ENCODE data around the gene ZSCAN10. TPM values are rescaled to one million over a fixed set of nuclear protein-coding genes. Genes with fewer than 3 reads are reported as not detected.
A peak's percentile ranks its signal among the peaks of the same experiment; 100 is the strongest.

The ZSCAN10 gene
- total RNA-seq, 1 donor from 2014 or later = not detected

DNA sequence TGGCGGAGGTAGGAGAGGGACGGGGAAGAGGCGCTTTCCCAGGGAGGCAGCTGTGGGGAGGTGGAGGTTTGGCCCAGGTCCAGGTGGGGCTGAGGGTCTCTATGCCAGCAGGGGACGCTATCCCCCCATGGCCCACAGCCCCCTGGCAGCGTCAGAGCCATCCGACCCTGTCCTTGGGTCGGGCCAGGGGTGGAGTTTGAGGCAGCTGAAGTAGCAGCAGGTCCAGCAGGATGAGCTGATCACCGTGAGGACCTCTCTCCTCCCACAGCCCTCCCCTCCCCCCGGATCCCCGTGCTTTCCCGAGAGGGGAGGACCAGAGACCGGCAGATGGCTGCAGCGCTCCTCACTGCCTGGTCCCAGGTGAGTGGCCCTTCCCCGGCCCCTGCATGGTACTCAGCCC is 16.5 kb upstream of the ZSCAN10 start:
- TF ChIP-seq CTCF (IDR thresholded peaks at IDR 0.05; ENCODE audit: insufficient read depth, low read length, poor library complexity, severe bottlenecking) = no peak
- DNase-seq (ENCODE audit: low read depth) = no peak
- Histone ChIP-seq H3K36me3 (ENCODE audit: control insufficient read depth, insufficient read depth, low read length) (peaks cover 2% of the 10 kb centered on the region), H3K4me3 (ENCODE audit: low read depth, low read length) (no peak overlapping the region), H3K27me3 (ENCODE audit: control insufficient read depth, insufficient read depth, low read length) (no peaks in the 10 kb centered on the region)

DNA sequence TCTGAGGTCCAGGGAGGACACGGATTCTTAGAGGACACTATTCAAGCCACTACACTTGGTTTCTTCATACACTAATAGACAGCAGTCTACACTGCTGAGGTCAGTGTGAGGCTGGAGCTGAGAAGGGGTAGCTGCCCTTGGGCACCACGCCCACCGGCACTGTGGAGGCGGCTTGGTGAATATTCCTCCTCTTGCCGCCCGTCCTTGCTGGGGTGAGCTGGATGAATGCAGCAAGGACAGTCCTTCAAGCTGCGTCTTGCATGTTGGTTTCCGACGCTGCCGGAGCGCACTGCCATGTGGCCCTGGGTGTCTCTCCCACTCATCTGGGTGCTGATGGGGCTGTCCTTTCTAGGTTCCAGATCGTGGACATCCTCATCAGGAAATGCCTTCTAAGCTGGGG is 15.9 kb upstream of the ZSCAN10 start:
- TF ChIP-seq CTCF (IDR thresholded peaks at IDR 0.05; ENCODE audit: insufficient read depth, low read length, poor library complexity, severe bottlenecking) = no peak
- no peak for DNase-seq (ENCODE audit: low read depth)
- H3K36me3 ChIP-seq (ENCODE audit: control insufficient read depth, insufficient read depth, low read length) = peaks cover 2% of the 10 kb centered on the region
- H3K27me3 ChIP-seq (ENCODE audit: control insufficient read depth, insufficient read depth, low read length) = no peaks in the 10 kb centered on the region
- no peak overlapping the region for H3K4me3 ChIP-seq (ENCODE audit: low read depth, low read length)

DNA sequence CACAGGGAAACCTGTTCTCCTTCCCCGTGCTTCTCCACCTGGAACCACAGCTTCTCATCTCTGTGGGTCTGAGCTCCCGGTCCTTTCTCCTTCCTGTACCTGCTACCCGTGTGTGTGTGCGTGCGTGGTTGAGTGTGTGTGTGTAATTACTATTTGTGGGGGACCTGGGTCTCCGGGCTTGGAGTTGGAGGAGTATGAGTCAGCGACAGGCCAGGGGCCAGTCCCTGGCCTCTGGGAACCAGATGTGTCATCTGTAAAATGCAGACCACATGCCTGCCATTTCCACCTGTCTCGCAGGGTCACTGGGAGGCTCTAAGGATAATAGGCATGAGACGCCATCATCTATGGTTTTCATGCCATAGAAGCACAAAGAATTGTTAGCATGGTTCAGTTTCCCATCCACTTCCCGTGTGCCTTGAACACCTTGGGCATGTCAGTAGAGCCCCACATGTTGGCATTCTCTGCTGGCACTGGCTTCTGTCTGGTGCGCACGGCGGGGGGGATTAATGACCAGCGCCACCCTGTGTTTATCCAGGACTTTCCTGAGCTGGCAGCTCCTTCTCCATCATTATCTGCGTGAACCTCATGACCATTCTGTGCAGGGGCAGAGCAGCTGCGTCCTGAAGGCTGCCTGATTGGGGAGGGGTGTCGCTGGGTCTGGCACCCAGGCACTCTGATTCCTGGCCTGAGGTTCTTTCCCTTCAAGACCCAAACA is 14.8 kb upstream of the ZSCAN10 start:
- Histone ChIP-seq H3K4me3 (ENCODE audit: low read depth, low read length) (peak overlapping the region; percentile 86), H3K27me3 (ENCODE audit: control insufficient read depth, insufficient read depth, low read length) (no peaks in the 10 kb centered on the region), H3K36me3 (ENCODE audit: control insufficient read depth, insufficient read depth, low read length) (peaks cover 2% of the 10 kb centered on the region)
- no peak for TF ChIP-seq CTCF (IDR thresholded peaks at IDR 0.05; ENCODE audit: insufficient read depth, low read length, poor library complexity, severe bottlenecking)
- DNase-seq (ENCODE audit: low read depth) = no peak

- peaks cover under 1% of the 10 kb centered on the region for H3K36me3 ChIP-seq (ENCODE audit: control insufficient read depth, insufficient read depth, low read length)
- DNase-seq (ENCODE audit: low read depth) = no peak
- no peak for TF ChIP-seq CTCF (IDR thresholded peaks at IDR 0.05; ENCODE audit: insufficient read depth, low read length, poor library complexity, severe bottlenecking)
- H3K4me3 ChIP-seq (ENCODE audit: low read depth, low read length) = peak overlapping the region; percentile 86
- H3K27me3 ChIP-seq (ENCODE audit: control insufficient read depth, insufficient read depth, low read length) = no peaks in the 10 kb centered on the region
Measured at GRCh38 chr16:3112881-3113574, 13.9 kb upstream of the ZSCAN10 start.

DNA sequence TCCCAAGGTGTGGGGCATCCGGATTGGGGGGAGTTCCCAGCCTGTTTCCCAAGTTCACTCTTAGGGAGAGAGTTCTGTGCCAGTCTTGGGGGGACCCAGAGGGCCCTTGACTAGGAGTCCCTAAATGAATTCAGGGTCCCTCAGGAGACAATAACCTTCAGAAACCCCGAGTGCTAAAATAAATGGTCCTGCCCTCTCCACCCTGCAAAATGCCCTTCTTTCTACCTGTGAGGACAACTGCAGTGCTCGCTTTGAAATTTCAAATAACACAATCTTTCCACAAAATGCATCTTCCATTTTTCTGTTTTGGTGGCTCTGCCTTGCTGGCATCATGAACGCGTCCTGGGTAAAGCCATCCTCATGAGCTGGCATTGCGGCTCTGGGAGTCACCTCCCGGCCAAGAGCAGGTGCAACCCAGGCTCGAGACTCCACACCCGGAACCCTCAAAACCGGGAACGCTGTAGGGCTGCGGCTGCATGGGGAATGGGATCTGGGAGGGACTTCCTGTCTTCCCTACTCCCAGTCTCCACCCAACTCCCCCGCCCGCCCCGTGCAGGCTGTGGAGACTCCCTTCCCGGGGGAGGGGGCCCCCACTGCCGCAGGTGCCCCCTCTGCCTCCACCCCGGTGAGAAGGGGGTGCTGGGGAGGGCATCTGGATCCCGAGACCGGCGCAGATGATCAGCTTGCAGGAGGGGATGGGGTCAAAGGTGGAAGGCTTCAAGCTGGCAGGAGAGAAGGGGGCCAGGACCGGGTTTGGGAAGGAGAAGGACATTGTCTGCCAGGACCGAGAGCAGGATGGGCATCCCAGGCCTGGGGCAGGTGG is 13.2 kb upstream of the ZSCAN10 start, which contains the start of gene ZNF205:
TSS of gene ZNF205 (plus strand) at position 529 of the 823 bp plus-strand sequence. CDS start 845 bp downstream, outside the sequence.
- no peaks in the 10 kb centered on the region for H3K27me3 ChIP-seq (ENCODE audit: control insufficient read depth, insufficient read depth, low read length)
- H3K4me3 ChIP-seq (ENCODE audit: low read depth, low read length) = peak within 1 kb of the TSS; percentile 86
- no peak for TF ChIP-seq CTCF (IDR thresholded peaks at IDR 0.05; ENCODE audit: insufficient read depth, low read length, poor library complexity, severe bottlenecking)
- DNase-seq (ENCODE audit: low read depth) = no peak
- H3K36me3 ChIP-seq (ENCODE audit: control insufficient read depth, insufficient read depth, low read length) = no peaks in the 10 kb centered on the region

Measured in kidney epithelial cell (primary cell).